Measurements from ENCODE around the gene PCYOX1L. TPM values are rescaled to one million over a fixed set of nuclear protein-coding genes. Genes with fewer than 3 reads are reported as not detected.

The PCYOX1L gene
- total RNA-seq, 1 experiment from 2014 or later = 15.7 TPM

Other genes starting within 250 kb of the PCYOX1L start
- gene ABLIM3, start 216.6 kb upstream of the PCYOX1L start, total RNA-seq (2014; rRNA removed; shearing (Covaris generic)) = 12.6 and 15.9 TPM in 2 replicates
- gene AFAP1L1, start 86.2 kb upstream of the PCYOX1L start, total RNA-seq (2014; rRNA removed; shearing (Covaris generic)) = 0.36 and 1.4 TPM in 2 replicates
- 23.3 and 28.3 TPM in 2 replicates for gene GRPEL2, start 12.5 kb upstream of the PCYOX1L start, total RNA-seq (2014; rRNA removed; shearing (Covaris generic))
- not detected in 2 replicates for gene IL17B, start 21.2 kb downstream of the PCYOX1L start, total RNA-seq (2014; rRNA removed; shearing (Covaris generic))
- 354 and 416 TPM in 2 replicates for gene CSNK1A1, start 193.4 kb downstream of the PCYOX1L start, total RNA-seq (2014; rRNA removed; shearing (Covaris generic))
- 0.69 and 1.6 TPM in 2 replicates for gene ARHGEF37, start 223.5 kb downstream of the PCYOX1L start, total RNA-seq (2014; rRNA removed; shearing (Covaris generic))